HG03135 (cell line): ENCODE measurements around the gene BSN.

Experiments
- ATAC-seq: cut with Tn5 transposase; IDR thresholded peaks from one replicate; pipeline ENCODE4 v1.9.1; 2021; ENCODE audit warnings: mild to moderate bottlenecking, moderate library complexity; ENCODE audit not compliant: unreplicated experiment

The BSN gene

GRCh38 chr3:49601358-49602048 lies 47.2 kb downstream of the BSN start:
- ATAC-seq, result no peak

GRCh38 chr3:49602049-49602554 lies 47.8 kb downstream of the BSN start:
- ATAC-seq, result no peak

GRCh38 chr3:49602877-49603411 lies 48.7 kb downstream of the BSN start:
- ATAC-seq, result no peak

- ATAC-seq, result no peak
Observed at GRCh38 chr3:49606427-49606826, 52.1 kb downstream of the BSN start.

GRCh38 chr3:49607105-49607591 lies 52.9 kb downstream of the BSN start:
- no peak for ATAC-seq

- no peak for ATAC-seq
Observed at GRCh38 chr3:49607796-49608195, 53.5 kb downstream of the BSN start.

GRCh38 chr3:49609314-49609713 lies 55.0 kb downstream of the BSN start:
- ATAC-seq, result no peak

GRCh38 chr3:49609815-49610214 lies 55.5 kb downstream of the BSN start:
- ATAC-seq, result no peak

- no peak for ATAC-seq
Observed at GRCh38 chr3:49610666-49611280, 56.5 kb downstream of the BSN start.

- no peak for ATAC-seq
Observed at GRCh38 chr3:49611291-49611690, 57.0 kb downstream of the BSN start.

- no peak for ATAC-seq
Observed at GRCh38 chr3:49611719-49612118, 57.4 kb downstream of the BSN start.

- ATAC-seq, result no peak
Observed at GRCh38 chr3:49614936-49615335, 60.7 kb downstream of the BSN start.

GRCh38 chr3:49616061-49616460 lies 61.8 kb downstream of the BSN start:
- ATAC-seq, result no peak

- no peak for ATAC-seq
Observed at GRCh38 chr3:49616491-49616941, 62.2 kb downstream of the BSN start.

- no peak for ATAC-seq
Observed at GRCh38 chr3:49617390-49618013, 63.2 kb downstream of the BSN start.

- ATAC-seq, result no peak
Observed at GRCh38 chr3:49618412-49618811, 64.1 kb downstream of the BSN start.

GRCh38 chr3:49619649-49620048 lies 65.4 kb downstream of the BSN start:
- ATAC-seq, result no peak

GRCh38 chr3:49620728-49621127 lies 66.5 kb downstream of the BSN start:
- ATAC-seq, result no peak

- ATAC-seq, result no peak
Observed at GRCh38 chr3:49623071-49623470, 68.8 kb downstream of the BSN start.

GRCh38 chr3:49625071-49625470 lies 70.8 kb downstream of the BSN start:
- no peak for ATAC-seq

- ATAC-seq, result no peak
Observed at GRCh38 chr3:49626101-49626581, 71.9 kb downstream of the BSN start.
